Muscle layer of colon (tissue), 2 donors: Measurements from ENCODE around the gene CALU.
A peak's percentile ranks its signal among the peaks of the same experiment; 100 is the strongest.

Experiments used
- H3K27ac ChIP-seq: one replicate; pipeline ENCODE4 v1.7.0; 2013; ENCODE audit warnings: low read depth, mild to moderate bottlenecking, low read length, moderate library complexity
- H3K27me3 ChIP-seq, 2 donors: one replicate each; pipeline ENCODE4 v1.7.0; 2013; ENCODE audit warnings: low read length in 2 of 2, mild to moderate bottlenecking in 2 of 2; ENCODE audit not compliant: insufficient read depth in 2 of 2, control insufficient read depth in 1 of 2
- H3K36me3 ChIP-seq: one replicate; pipeline ENCODE4 v1.7.0; 2013; ENCODE audit warnings: mild to moderate bottlenecking, low read length; ENCODE audit not compliant: insufficient read depth
- H3K4me1 ChIP-seq: one replicate; pipeline ENCODE4 v1.7.0; 2013; ENCODE audit warnings: mild to moderate bottlenecking, low read length; ENCODE audit not compliant: insufficient read depth
- H3K4me3 ChIP-seq, 2 donors: one replicate each; pipeline ENCODE4 v1.7.0; 2013; ENCODE audit warnings: low read length in 2 of 2, low read depth in 1 of 2, mild to moderate bottlenecking in 1 of 2, moderate library complexity in 1 of 2
- H3K9ac ChIP-seq: one replicate; pipeline ENCODE4 v1.7.0; 2013; ENCODE audit warnings: low read length
- H3K9me3 ChIP-seq: one replicate; pipeline ENCODE4 v1.7.0; 2013; ENCODE audit warnings: mild to moderate bottlenecking, low read length
- donor health status: abdominal sarcoma.
- donor health status: Adenocarcinoma of cecum.

The CALU gene

GRCh38 chr7:128755819-128756476 lies 16.8 kb downstream of the CALU start:
- Histone ChIP-seq H3K9ac (peak overlapping the region; percentile 42), H3K4me1 (peaks cover 28% of the 10 kb centered on the region), H3K27ac (peak overlapping the region; percentile 75), H3K9me3 (no peaks in the 10 kb centered on the region), H3K4me3 (peak overlapping the region in 1 of 2 donors; percentile 12), H3K27me3 (no peaks in the 10 kb centered on the region), H3K36me3 (peaks cover 37% of the 10 kb centered on the region)

- Histone ChIP-seq H3K27me3 (no peaks in the 10 kb centered on the region), H3K9ac (no peak overlapping the region), H3K4me3 (no peak overlapping the region), H3K27ac (peak overlapping the region; percentile 75), H3K36me3 (peaks cover 32% of the 10 kb centered on the region), H3K9me3 (no peaks in the 10 kb centered on the region), H3K4me1 (peaks cover 28% of the 10 kb centered on the region)
Observed at GRCh38 chr7:128757203-128757602, 18.0 kb downstream of the CALU start.

GRCh38 chr7:128758553-128758952 lies 19.4 kb downstream of the CALU start:
- H3K27ac ChIP-seq = no peak overlapping the region
- H3K9ac ChIP-seq = no peak overlapping the region
- peaks cover 21% of the 10 kb centered on the region for H3K36me3 ChIP-seq
- H3K4me3 ChIP-seq = no peak overlapping the region
- H3K9me3 ChIP-seq = no peaks in the 10 kb centered on the region
- H3K27me3 ChIP-seq = no peaks in the 10 kb centered on the region
- H3K4me1 ChIP-seq = peaks cover 28% of the 10 kb centered on the region

- H3K36me3 ChIP-seq = peaks cover 23% of the 10 kb centered on the region
- no peak overlapping the region for H3K4me3 ChIP-seq
- H3K27ac ChIP-seq = no peak overlapping the region
- H3K27me3 ChIP-seq = no peaks in the 10 kb centered on the region
- H3K9me3 ChIP-seq = no peaks in the 10 kb centered on the region
- H3K9ac ChIP-seq = no peak overlapping the region
- peaks cover 28% of the 10 kb centered on the region for H3K4me1 ChIP-seq
Observed at GRCh38 chr7:128759242-128759641, 20.1 kb downstream of the CALU start.

- Histone ChIP-seq H3K4me3 (no peak overlapping the region), H3K36me3 (peaks cover 44% of the 10 kb centered on the region), H3K4me1 (no peaks in the 10 kb centered on the region), H3K9ac (no peak overlapping the region), H3K9me3 (no peaks in the 10 kb centered on the region), H3K27ac (no peak overlapping the region), H3K27me3 (no peaks in the 10 kb centered on the region)
Observed at GRCh38 chr7:128763541-128763940, 24.4 kb downstream of the CALU start.

GRCh38 chr7:128767475-128768110 lies 28.4 kb downstream of the CALU start:
- H3K27me3 ChIP-seq = no peaks in the 10 kb centered on the region
- H3K4me3 ChIP-seq = no peak overlapping the region
- H3K9ac ChIP-seq = no peak overlapping the region
- H3K4me1 ChIP-seq = no peaks in the 10 kb centered on the region
- H3K27ac ChIP-seq = no peak overlapping the region
- peaks cover 57% of the 10 kb centered on the region for H3K36me3 ChIP-seq
- H3K9me3 ChIP-seq = no peaks in the 10 kb centered on the region

GRCh38 chr7:128770233-128770632 lies 31.1 kb downstream of the CALU start:
- Histone ChIP-seq H3K9ac (no peak overlapping the region), H3K27ac (no peak overlapping the region), H3K36me3 (peaks cover 51% of the 10 kb centered on the region), H3K4me1 (no peaks in the 10 kb centered on the region), H3K27me3 (no peaks in the 10 kb centered on the region), H3K4me3 (no peak overlapping the region), H3K9me3 (no peaks in the 10 kb centered on the region)

GRCh38 chr7:128773604-128774003 lies 34.4 kb downstream of the CALU start:
- H3K27ac ChIP-seq = no peak overlapping the region
- H3K27me3 ChIP-seq = no peaks in the 10 kb centered on the region
- H3K9me3 ChIP-seq = no peaks in the 10 kb centered on the region
- H3K9ac ChIP-seq = no peak overlapping the region
- peaks cover 32% of the 10 kb centered on the region for H3K36me3 ChIP-seq
- no peaks in the 10 kb centered on the region for H3K4me1 ChIP-seq
- no peak overlapping the region for H3K4me3 ChIP-seq

GRCh38 chr7:128774029-128774689 lies 35.0 kb downstream of the CALU start:
- no peaks in the 10 kb centered on the region for H3K4me1 ChIP-seq
- no peak overlapping the region for H3K4me3 ChIP-seq
- peaks cover 26% of the 10 kb centered on the region for H3K36me3 ChIP-seq
- no peaks in the 10 kb centered on the region for H3K9me3 ChIP-seq
- H3K9ac ChIP-seq = no peak overlapping the region
- no peaks in the 10 kb centered on the region for H3K27me3 ChIP-seq
- H3K27ac ChIP-seq = no peak overlapping the region

GRCh38 chr7:128774921-128775320 lies 35.8 kb downstream of the CALU start:
- Histone ChIP-seq H3K36me3 (peaks cover 19% of the 10 kb centered on the region), H3K4me3 (no peak overlapping the region), H3K4me1 (no peaks in the 10 kb centered on the region), H3K27ac (no peak overlapping the region), H3K27me3 (no peaks in the 10 kb centered on the region), H3K9me3 (no peaks in the 10 kb centered on the region), H3K9ac (no peak overlapping the region)

GRCh38 chr7:128775744-128776474 lies 36.8 kb downstream of the CALU start, which contains the start of gene OPN1SW:
TSS of gene OPN1SW (minus strand) at chr7:128775794. CDS start at chr7:128775781, 13 bp downstream.
- no peak within 1 kb of the TSS for H3K27ac ChIP-seq

More at GRCh38 chr7:128775744-128776474, 36.8 kb downstream of the CALU start, which contains the start of gene OPN1SW:
- no peak within 1 kb of the TSS for H3K4me3 ChIP-seq
- no peak within 1 kb of the TSS for H3K9ac ChIP-seq
- peaks cover 3% of the 10 kb centered on the region for H3K4me1 ChIP-seq
- no peaks in the 10 kb centered on the region for H3K27me3 ChIP-seq
- H3K36me3 ChIP-seq = peaks cover 9% of the 10 kb centered on the region
- H3K9me3 ChIP-seq = no peaks in the 10 kb centered on the region
